K562 (cell line): ENCODE measurements around the gene FHIT. TPM values are rescaled to one million over a fixed set of nuclear protein-coding genes. Genes with fewer than 3 reads are reported as not detected.

Source experiments
- ATAC-seq: fragments of 200-7000 bp; cut with Tn5 transposase; 3 replicates; pipeline ENCODE4 v1.9.1; 2020; ENCODE audit warnings: moderate library complexity
- BruUV-seq: library from RNA; stranded (reverse); fragments of 400-500 nt; replicated peaks from 2 replicates; lab custom pipeline; 2021; lab: Mats Ljungman, UMichigan
- CTCF ChIA-PET: fragments of 300-600 bp; formaldehyde crosslinking; extraction: SDS; loops from one replicate; lab custom pipeline; 2021; ENCODE audit warnings: low intra/inter-chr PET ratio; lab: Yijun Ruan, JAX
- POLR2A ChIA-PET: fragments of 300-600, 350-650 bp; sonication (Branson Sonifier 250); formaldehyde crosslinking; extraction: SDS; loops from one replicate; lab custom pipeline; 2021; ENCODE audit warnings: antibody characterized with exemption, inconsistent platforms; lab: Yijun Ruan, JAX
- DNase-seq, 4 experiments: peaks; one replicate each; pipeline versions ENCODE4 v3.0.0 to v3.0.0-alpha.2; 2011 to 2018; ENCODE audit warnings: low spot score in 3 of 4, mixed read lengths in 3 of 4; ENCODE audit errors: extremely low read depth in 1 of 4
- FAIRE-seq: peaks from 2 replicates; lab custom pipeline; 2011; peaks lifted over from hg19 to GRCh38; lab: Jason Lieb, UNC
- H2AFZ ChIP-seq: 2 replicates; pipeline ENCODE4 v1.6.0; 2011; ENCODE audit warnings: low read depth, low read length, control low read depth, inconsistent platforms
- H3K27ac ChIP-seq: fragments of 200-600 bp; 3 replicates; pipeline ENCODE4 v1.8.0; 2011; ENCODE audit warnings: low read depth, mild to moderate bottlenecking, control low read depth, inconsistent platforms, low read length, moderate library complexity, mixed read lengths; ENCODE audit errors: extremely low read depth
- H3K27me3 ChIP-seq, 2 experiments: fragments of 300-600 bp in 1 of 2; 2 replicates in 1 of 2; 3 replicates in 1 of 2; pipeline versions ENCODE4 v1.6.0 to v1.8.0; 2011; ENCODE audit warnings: inconsistent platforms in 2 of 2, low read length in 2 of 2, mild to moderate bottlenecking in 1 of 2, mixed read lengths in 1 of 2, moderate library complexity in 1 of 2; ENCODE audit not compliant: control insufficient read depth in 2 of 2, insufficient read depth in 2 of 2
- H3K36me3 ChIP-seq: fragments of 300-600 bp; 3 replicates; pipeline ENCODE4 v1.8.0; 2011; ENCODE audit warnings: mild to moderate bottlenecking, low read length, inconsistent platforms; ENCODE audit not compliant: control insufficient read depth, insufficient read depth
- H3K4me1 ChIP-seq, 2 experiments: fragments of 200-600 bp in 1 of 2; replicated peaks in 1 of 2; 2 replicates in 1 of 2; 3 replicates in 1 of 2; pipeline versions ENCODE4 v1.5.1 to v1.8.0; 2011; ENCODE audit warnings: inconsistent platforms in 2 of 2, low read length in 2 of 2, mild to moderate bottlenecking in 1 of 2, mixed read lengths in 1 of 2, moderate library complexity in 1 of 2; ENCODE audit not compliant: control insufficient read depth in 2 of 2, insufficient read depth in 2 of 2
- H3K4me2 ChIP-seq: 2 replicates; pipeline ENCODE4 v1.6.1; 2011; ENCODE audit warnings: low read length, control low read depth, inconsistent platforms, mixed read lengths; ENCODE audit not compliant: insufficient read depth
- H3K4me3 ChIP-seq: fragments of 200-600 bp; sonication (generic), shearing (Covaris generic); 2 replicates; pipeline ENCODE4 v1.5.1; 2016; ENCODE audit warnings: control low read depth, inconsistent platforms
- H3K79me2 ChIP-seq: fragments of 200-600 bp; 3 replicates; pipeline ENCODE4 v1.8.0; 2011; ENCODE audit warnings: low read length, inconsistent platforms; ENCODE audit not compliant: control insufficient read depth, insufficient read depth
- H3K9ac ChIP-seq, 2 experiments: 2 replicates each; pipeline versions ENCODE4 v1.6.0 to v1.6.1; 2011; ENCODE audit warnings: low read depth in 2 of 2, low read length in 2 of 2, control low read depth in 1 of 2, inconsistent platforms in 1 of 2, mild to moderate bottlenecking in 1 of 2, mixed read lengths in 1 of 2; ENCODE audit not compliant: insufficient read depth in 1 of 2
- H3K9me1 ChIP-seq: one replicate; pipeline ENCODE4 v1.6.0; 2011; ENCODE audit warnings: inconsistent platforms, mild to moderate bottlenecking, low read length, moderate library complexity; ENCODE audit not compliant: control insufficient read depth, insufficient read depth
- H3K9me3 ChIP-seq: replicated peaks from 2 replicates; pipeline ENCODE4 v1.5.1; 2011; ENCODE audit warnings: low read depth, low read length, inconsistent platforms; ENCODE audit not compliant: control insufficient read depth, insufficient read depth
- H4K20me1 ChIP-seq: replicated peaks from 2 replicates; pipeline ENCODE4 v1.6.1; 2011; ENCODE audit warnings: low read length, inconsistent platforms, mixed read lengths; ENCODE audit not compliant: control insufficient read depth, insufficient read depth
- ARNT ChIP-seq, 2 experiments: fragments of 450-650 bp; IDR thresholded peaks; 2 replicates each; pipeline ENCODE4 v1.6.1; 2016; ENCODE audit warnings: mild to moderate bottlenecking in 1 of 2
- BMI1 ChIP-seq: fragments of 150-350 bp; IDR thresholded peaks from 2 replicates; pipeline ENCODE4 v1.6.1; 2014; ENCODE audit warnings: low read length
- CBFB ChIP-seq: sonication (generic); formaldehyde crosslinking; IDR thresholded peaks from 2 replicates; pipeline ENCODE4 v1.4.0; 2020; ENCODE audit warnings: mild to moderate bottlenecking, missing genetic modification reagents
- CBX2 ChIP-seq: fragments of 200-600 bp; sonication (generic); IDR thresholded peaks from one replicate; pipeline ENCODE4 v1.6.1; 2012; ENCODE audit warnings: mild to moderate bottlenecking, low read length, inconsistent platforms; ENCODE audit not compliant: insufficient read depth, poor library complexity, severe bottlenecking
- E2F4 ChIP-seq: sonication (generic); formaldehyde crosslinking; IDR thresholded peaks from 2 replicates; pipeline ENCODE4 v1.8.0; 2022; ENCODE audit warnings: mild to moderate bottlenecking, low read depth, missing genetic modification reagents
- HDAC2 ChIP-seq: fragments of 450-650 bp; IDR thresholded peaks from 2 replicates; pipeline ENCODE4 v1.6.1; 2016; ENCODE audit warnings: mild to moderate bottlenecking
- HIVEP1 ChIP-seq: fragments of 250-450 bp; sonication (Bioruptor Pico); IDR thresholded peaks from 2 replicates; pipeline ENCODE4 v1.4.0; 2020; ENCODE audit warnings: mild to moderate bottlenecking
- MED1 ChIP-seq: sonication (generic); formaldehyde crosslinking; IDR thresholded peaks from 2 replicates; pipeline ENCODE4 v1.8.1; 2023; ENCODE audit warnings: missing genetic modification reagents, borderline replicate concordance
- MIER1 ChIP-seq: fragments of 450-650 bp; IDR thresholded peaks from 2 replicates; pipeline ENCODE4 v1.6.1; 2016; ENCODE audit warnings: antibody characterized with exemption, mild to moderate bottlenecking, low read depth
- NFXL1 ChIP-seq: fragments of 450-650 bp; formaldehyde crosslinking; IDR thresholded peaks from 2 replicates; pipeline ENCODE4 v1.4.0; 2021; ENCODE audit warnings: mild to moderate bottlenecking
- PURB ChIP-seq: sonication (generic); formaldehyde crosslinking; IDR thresholded peaks from 2 replicates; pipeline ENCODE4 v1.9.0; 2021; ENCODE audit warnings: low read depth, mild to moderate bottlenecking, missing genetic modification reagents
- SETDB1 ChIP-seq: IDR thresholded peaks from one replicate; pipeline ENCODE4 v1.6.1; 2012; ENCODE audit warnings: low read length, control low read depth, inconsistent platforms
- SMAD2 ChIP-seq: fragments of 150-350 bp; IDR thresholded peaks from 2 replicates; pipeline ENCODE4 v1.6.1; 2014; ENCODE audit warnings: low read depth, mild to moderate bottlenecking, low read length
- SMARCE1 ChIP-seq: fragments of 450-650 bp; IDR thresholded peaks from 2 replicates; pipeline ENCODE4 v1.7.1; 2016; ENCODE audit warnings: mild to moderate bottlenecking
- TCF7 ChIP-seq: sonication (generic); IDR thresholded peaks from 2 replicates; pipeline ENCODE4 v1.6.1; 2016; ENCODE audit warnings: antibody characterized with exemption, borderline replicate concordance
- ZEB2 ChIP-seq: fragments of 450-650 bp; IDR thresholded peaks from 2 replicates; pipeline ENCODE4 v1.6.1; 2016
- ZNF551 ChIP-seq: fragments of 250-450 bp; sonication (Bioruptor Pico); IDR thresholded peaks from 2 replicates; pipeline ENCODE4 v1.5.0; 2021; ENCODE audit warnings: mild to moderate bottlenecking, moderate library complexity
- ZNF583 ChIP-seq: fragments of 250-450 bp; sonication (Bioruptor Pico); IDR thresholded peaks from 2 replicates; pipeline ENCODE4 v1.4.0; 2020
- ZNF644 ChIP-seq: fragments of 200-800 bp; sonication (Bioruptor generic); IDR thresholded peaks from 2 replicates; pipeline ENCODE4 v1.6.1; 2016; ENCODE audit warnings: low read depth, missing genetic modification characterization, missing compliant biosample characterization
- in situ Hi-C: fragments of 300-500 bp; cut with MboI; formaldehyde crosslinking; loops from 4 replicates; pipeline ENCODE4 v1.15.0; 2018; ENCODE audit warnings: inconsistent platforms, mixed read lengths
- intact Hi-C: fragments of 100-400 bp; cut with micrococcal nuclease; formaldehyde crosslinking; loops from 2 replicates; pipeline ENCODE4 v1.14.2; 2022
- polyA plus RNA-seq, 8 experiments: library from polyadenylated mRNA; depleted of rRNA in 4 of 8; stranded (reverse) in 5 of 8; unstranded in 3 of 8; fragments of >200 nt; fragmentation: Nextera tagmentation in 2 of 8; fragmentation: Illumina TruSeq in 1 of 8; extraction: Ambion mirVana in 2 of 8; extraction: Trizol in 1 of 8; gene quantifications; 2 replicates each; pipeline versions ENCODE4 v1.2.1 to v1.2.3, GENCODE V29; 2011 to 2014; ENCODE audit warnings: inconsistent platforms in 1 of 8, missing spikeins in 1 of 8
- total RNA-seq, 7 experiments: library from RNA; depleted of rRNA in 6 of 7; stranded (reverse); fragments of >200 nt in 6 of 7; fragmentation: Illumina TruSeq in 2 of 7; extraction: Trizol in 2 of 7; gene quantifications; 2 replicates each; pipeline versions ENCODE4 v1.2.1 to v1.2.3, GENCODE V29; 2011 to 2021; ENCODE audit warnings: low replicate concordance in 1 of 7

Gene FHIT
- total and polyA plus RNA-seq, 9 of the 15 experiments (the other 6 are each of a cell fraction or from before 2014, with no cell fraction given) = 1.7 to 9.1 (median 4.3) TPM

- CTCF ChIA-PET = no interaction called here
- FAIRE-seq (no peak), DNase-seq (no peak), ATAC-seq (no peak)
- H2AFZ ChIP-seq = no peak overlapping the region
- in situ Hi-C loops (no loop called here), intact Hi-C loops (no loop called here)
- no peaks in the 10 kb centered on the region for H3K9me1 ChIP-seq
- TF ChIP-seq HDAC2 (no peak), BMI1 (no peak), MED1 (CRISPR knock-in tag) (no peak), ARNT (IDR thresholded peaks at IDR 0.05) (no peak), ZNF644 (no peak), TCF7 (no peak), SMARCE1 (no peak), CBX2 (no peak), ZNF551 (CRISPR knock-in tag) (no peak), ZEB2 (no peak), PURB (CRISPR knock-in tag) (no peak), E2F4 (CRISPR knock-in tag) (no peak), SETDB1 (no peak), HIVEP1 (CRISPR knock-in tag) (no peak), ZNF583 (no peak), NFXL1 (no peak), MIER1 (no peak), SMAD2 (no peak), CBFB (CRISPR knock-in tag) (no peak)
- H3K36me3 ChIP-seq = no peaks in the 10 kb centered on the region
- BruUV-seq = no TSS peak
- no peaks in the 10 kb centered on the region for H3K9me3 ChIP-seq
- H3K9ac ChIP-seq = no peak overlapping the region
- H3K27me3 ChIP-seq = no peaks in the 10 kb centered on the region
- no peaks in the 10 kb centered on the region for H4K20me1 ChIP-seq
- H3K4me3 ChIP-seq = no peak overlapping the region
- no peak overlapping the region for H3K4me2 ChIP-seq
- no peak overlapping the region for H3K27ac ChIP-seq
- POLR2A ChIA-PET = interaction anchor here (1.0 kb wide), 1 partner anchor 22 kb away, joined by 3 read pairs; no protein-coding TSS in a partner anchor
- H3K79me2 ChIP-seq = no peaks in the 10 kb centered on the region
- H3K4me1 ChIP-seq = no peaks in the 10 kb centered on the region; a peak in 2 of 5 replicates
Observed at GRCh38 chr3:60167186-60167585, 1084.1 kb downstream of the FHIT start.
